HEK293 (cell line): ENCODE measurements around the gene KCNK17.

Experiments
- ZNF510 ChIP-seq: fragments of 450-650 bp; formaldehyde crosslinking; IDR thresholded peaks from 2 replicates; pipeline ENCODE4 v1.5.1; 2018; ENCODE audit warnings: mild to moderate bottlenecking, missing genetic modification characterization, missing biosample characterization; ENCODE audit not compliant: insufficient replicate concordance
- ZNF544 ChIP-seq: fragments of 450-650 bp; formaldehyde crosslinking; IDR thresholded peaks from 2 replicates; pipeline ENCODE4 v1.5.0; 2017; ENCODE audit warnings: missing biosample characterization, missing genetic modification characterization
- TF ChIP-seq, protein P1 (sequence below): fragments of 450-650 bp; formaldehyde crosslinking; IDR thresholded peaks from 2 replicates; pipeline ENCODE4 v1.5.1; 2016; ENCODE audit warnings: missing biosample characterization, missing genetic modification characterization

DNA sequence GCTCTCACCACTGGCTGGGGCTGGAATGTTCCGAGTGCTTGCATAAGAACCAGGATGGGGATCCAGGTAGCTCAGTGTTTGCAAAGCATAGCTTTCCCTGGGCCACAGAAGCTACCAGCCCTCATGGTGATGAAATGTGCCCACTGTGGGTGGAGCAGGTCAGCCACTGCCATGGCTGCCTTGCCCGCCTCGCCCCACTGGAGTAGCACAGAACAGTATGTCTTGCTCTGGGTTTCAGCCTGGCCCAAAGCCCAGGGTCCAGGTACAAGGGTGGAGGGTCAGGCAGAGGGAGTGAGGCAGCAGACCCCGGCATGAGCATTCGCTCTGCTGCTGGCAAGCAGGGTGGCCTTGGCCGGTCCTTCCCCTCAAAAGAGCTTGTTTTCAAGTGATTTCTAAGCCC lies 34.7 kb downstream of the KCNK17 start:
- no peak for TF ChIP-seq ZNF544
- TF ChIP-seq, protein P1, sequence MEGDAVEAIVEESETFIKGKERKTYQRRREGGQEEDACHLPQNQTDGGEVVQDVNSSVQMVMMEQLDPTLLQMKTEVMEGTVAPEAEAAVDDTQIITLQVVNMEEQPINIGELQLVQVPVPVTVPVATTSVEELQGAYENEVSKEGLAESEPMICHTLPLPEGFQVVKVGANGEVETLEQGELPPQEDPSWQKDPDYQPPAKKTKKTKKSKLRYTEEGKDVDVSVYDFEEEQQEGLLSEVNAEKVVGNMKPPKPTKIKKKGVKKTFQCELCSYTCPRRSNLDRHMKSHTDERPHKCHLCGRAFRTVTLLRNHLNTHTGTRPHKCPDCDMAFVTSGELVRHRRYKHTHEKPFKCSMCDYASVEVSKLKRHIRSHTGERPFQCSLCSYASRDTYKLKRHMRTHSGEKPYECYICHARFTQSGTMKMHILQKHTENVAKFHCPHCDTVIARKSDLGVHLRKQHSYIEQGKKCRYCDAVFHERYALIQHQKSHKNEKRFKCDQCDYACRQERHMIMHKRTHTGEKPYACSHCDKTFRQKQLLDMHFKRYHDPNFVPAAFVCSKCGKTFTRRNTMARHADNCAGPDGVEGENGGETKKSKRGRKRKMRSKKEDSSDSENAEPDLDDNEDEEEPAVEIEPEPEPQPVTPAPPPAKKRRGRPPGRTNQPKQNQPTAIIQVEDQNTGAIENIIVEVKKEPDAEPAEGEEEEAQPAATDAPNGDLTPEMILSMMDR (tag by site-specific recombination) = no peak
- TF ChIP-seq ZNF510 (tag by site-specific recombination) = no peak
